ENCODE measurements around the gene MAST4.

DNA sequence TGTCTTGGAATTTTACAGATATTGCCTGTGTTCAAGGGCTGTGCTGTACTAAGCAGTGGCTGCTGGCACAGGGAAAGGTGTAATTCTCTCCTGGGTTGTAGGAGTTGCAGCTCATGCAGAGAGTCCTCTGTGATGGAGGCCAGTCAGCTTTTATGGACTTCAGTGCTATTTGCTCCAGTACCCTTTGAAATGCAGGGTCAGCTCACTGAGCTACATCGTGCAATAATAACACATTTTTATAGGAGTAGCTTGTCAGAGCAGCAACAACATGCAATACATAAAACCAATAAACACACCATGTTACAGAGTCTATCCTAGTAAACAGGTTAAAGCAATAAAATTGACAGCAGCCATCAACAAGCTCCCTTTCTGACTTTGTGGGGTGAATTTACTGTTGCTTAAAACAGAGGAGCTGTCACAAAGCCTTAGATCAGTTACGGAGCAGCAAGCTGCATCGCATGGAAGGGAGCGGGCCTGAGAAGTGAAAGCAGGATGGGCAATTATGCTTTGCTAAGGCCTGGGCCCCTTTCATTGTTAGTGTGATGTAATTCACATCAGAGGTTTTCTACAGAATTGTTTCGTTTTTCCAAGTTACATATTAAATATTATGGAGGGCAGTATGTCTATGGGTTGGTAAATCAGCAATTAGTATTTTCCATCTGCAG, 583.6 kb downstream of the MAST4 start:
- TF ChIP-seq POLR2A (IDR thresholded peaks at IDR 0.05; ENCODE audit: low read depth, low read length) (no peak), RFX5 (IDR thresholded peaks at IDR 0.05; ENCODE audit: low read depth, low read length) (no peak), RCOR1 (IDR thresholded peaks at IDR 0.05; ENCODE audit: insufficient replicate concordance, low read length) (no peak), CEBPB (IDR thresholded peaks at IDR 0.05; ENCODE audit: low read depth, low read length) (no peak), BHLHE40 (IDR thresholded peaks at IDR 0.05; ENCODE audit: low read depth, low read length) (no peak), FOS (IDR thresholded peaks at IDR 0.05; ENCODE audit: low read depth, low read length) (no peak), RAD21 (IDR thresholded peaks at IDR 0.05; ENCODE audit: low read length) (no peak), MXI1 (IDR thresholded peaks at IDR 0.05; ENCODE audit: borderline replicate concordance, low read depth, low read length) (no peak), SMC3 (IDR thresholded peaks at IDR 0.05; ENCODE audit: low read depth, low read length) (no peak)
- TF ChIP-seq, protein P1, sequence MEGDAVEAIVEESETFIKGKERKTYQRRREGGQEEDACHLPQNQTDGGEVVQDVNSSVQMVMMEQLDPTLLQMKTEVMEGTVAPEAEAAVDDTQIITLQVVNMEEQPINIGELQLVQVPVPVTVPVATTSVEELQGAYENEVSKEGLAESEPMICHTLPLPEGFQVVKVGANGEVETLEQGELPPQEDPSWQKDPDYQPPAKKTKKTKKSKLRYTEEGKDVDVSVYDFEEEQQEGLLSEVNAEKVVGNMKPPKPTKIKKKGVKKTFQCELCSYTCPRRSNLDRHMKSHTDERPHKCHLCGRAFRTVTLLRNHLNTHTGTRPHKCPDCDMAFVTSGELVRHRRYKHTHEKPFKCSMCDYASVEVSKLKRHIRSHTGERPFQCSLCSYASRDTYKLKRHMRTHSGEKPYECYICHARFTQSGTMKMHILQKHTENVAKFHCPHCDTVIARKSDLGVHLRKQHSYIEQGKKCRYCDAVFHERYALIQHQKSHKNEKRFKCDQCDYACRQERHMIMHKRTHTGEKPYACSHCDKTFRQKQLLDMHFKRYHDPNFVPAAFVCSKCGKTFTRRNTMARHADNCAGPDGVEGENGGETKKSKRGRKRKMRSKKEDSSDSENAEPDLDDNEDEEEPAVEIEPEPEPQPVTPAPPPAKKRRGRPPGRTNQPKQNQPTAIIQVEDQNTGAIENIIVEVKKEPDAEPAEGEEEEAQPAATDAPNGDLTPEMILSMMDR (conservative IDR thresholded peaks at IDR 0.05; ENCODE audit: low read depth, low read length) = no peak

Measured in IMR-90 (cell line).